Chondrocyte (in vitro differentiated cells): Measurements from ENCODE around the gene HS3ST3B1. TPM values are rescaled to one million over a fixed set of nuclear protein-coding genes. Genes with fewer than 3 reads are reported as not detected.

Experiments used
- DNase-seq: peaks from one replicate; pipeline ENCODE4 v3.0.0; 2021; ENCODE audit warnings: mixed read lengths, low spot score
- H3K27ac Mint-ChIP-seq: one replicate; pipeline ENCODE4 v1.8.0; 2021; ENCODE audit warnings: mild to moderate bottlenecking, moderate library complexity, mixed read lengths; ENCODE audit not compliant: unreplicated experiment
- H3K27me3 Mint-ChIP-seq: 2 replicates; pipeline ENCODE4 v1.8.0; 2021; ENCODE audit warnings: low read depth, mixed read lengths
- H3K36me3 Mint-ChIP-seq: 2 replicates; pipeline ENCODE4 v1.8.0; 2021; ENCODE audit warnings: low read depth, mixed read lengths
- H3K4me1 Mint-ChIP-seq: 2 replicates; pipeline ENCODE4 v1.8.0; 2021; ENCODE audit warnings: low read depth, mild to moderate bottlenecking, mixed read lengths
- H3K4me3 Mint-ChIP-seq: one replicate; pipeline ENCODE4 v1.8.0; 2021; ENCODE audit warnings: mild to moderate bottlenecking, moderate library complexity, mixed read lengths; ENCODE audit not compliant: unreplicated experiment
- H3K9me3 Mint-ChIP-seq: 2 replicates; pipeline ENCODE4 v1.8.0; 2021; ENCODE audit warnings: low read depth, mixed read lengths
- CTCF ChIP-seq: fragments of 200-600 bp; sonication (generic); IDR thresholded peaks from 2 replicates; pipeline ENCODE4 v1.5.0; 2021; ENCODE audit warnings: antibody characterized with exemption, mild to moderate bottlenecking, moderate library complexity
- total RNA-seq: library from RNA; stranded (reverse); gene quantifications from 3 replicates; pipeline ENCODE4 v1.2.1, GENCODE V29; 2021

Gene HS3ST3B1
- total RNA-seq, 1 donor from 2014 or later: 27.1 TPM

GRCh38 chr17:14353861-14354474 lies 53.1 kb downstream of the HS3ST3B1 start:
- DNase-seq: no peak
- peaks cover 4% of the 10 kb centered on the region for H3K4me1 Mint-ChIP-seq
- no peak overlapping the region for H3K27ac Mint-ChIP-seq
- no peaks in the 10 kb centered on the region for H3K9me3 Mint-ChIP-seq
- H3K36me3 Mint-ChIP-seq: peaks cover 7% of the 10 kb centered on the region
- TF ChIP-seq CTCF: no peak
- no peak overlapping the region for H3K4me3 Mint-ChIP-seq
- H3K27me3 Mint-ChIP-seq: no peaks in the 10 kb centered on the region

GRCh38 chr17:14354807-14355206 lies 53.9 kb downstream of the HS3ST3B1 start:
- Mint-ChIP-seq H3K27ac (no peak overlapping the region), H3K4me1 (peaks cover 4% of the 10 kb centered on the region), H3K36me3 (peaks cover 4% of the 10 kb centered on the region), H3K9me3 (no peaks in the 10 kb centered on the region), H3K27me3 (no peaks in the 10 kb centered on the region), H3K4me3 (no peak overlapping the region)
- no peak for TF ChIP-seq CTCF
- DNase-seq: no peak

- DNase-seq: no peak
- no peak for TF ChIP-seq CTCF
- H3K9me3 Mint-ChIP-seq: no peaks in the 10 kb centered on the region
- peaks cover 4% of the 10 kb centered on the region for H3K4me1 Mint-ChIP-seq
- H3K27me3 Mint-ChIP-seq: no peaks in the 10 kb centered on the region
- H3K27ac Mint-ChIP-seq: no peak overlapping the region
- H3K4me3 Mint-ChIP-seq: no peak overlapping the region
- no peaks in the 10 kb centered on the region for H3K36me3 Mint-ChIP-seq
These were observed 54.7 kb downstream of the HS3ST3B1 start for GRCh38 chr17:14355556-14355955.

- Mint-ChIP-seq H3K27ac (no peak overlapping the region), H3K9me3 (no peaks in the 10 kb centered on the region), H3K4me3 (no peak overlapping the region), H3K36me3 (no peaks in the 10 kb centered on the region), H3K4me1 (no peaks in the 10 kb centered on the region), H3K27me3 (no peaks in the 10 kb centered on the region)
- DNase-seq: no peak
- TF ChIP-seq CTCF: no peak
These were observed 58.5 kb downstream of the HS3ST3B1 start for GRCh38 chr17:14359163-14360020.

GRCh38 chr17:14360856-14361255 lies 60.0 kb downstream of the HS3ST3B1 start:
- DNase-seq: no peak
- no peak overlapping the region for H3K27ac Mint-ChIP-seq
- no peaks in the 10 kb centered on the region for H3K27me3 Mint-ChIP-seq
- H3K36me3 Mint-ChIP-seq: no peaks in the 10 kb centered on the region
- no peaks in the 10 kb centered on the region for H3K9me3 Mint-ChIP-seq
- TF ChIP-seq CTCF: no peak
- H3K4me1 Mint-ChIP-seq: no peaks in the 10 kb centered on the region
- no peak overlapping the region for H3K4me3 Mint-ChIP-seq
